ENCODE data around the gene PPFIBP1.
"Not testable (repeated sequence)": the region's sequence is repeated elsewhere in the genome, so short reads cannot be mapped to it uniquely, and the experiment has no call there.

Gene PPFIBP1

GRCh38 chr12:27732281-27732680 lies 208.3 kb downstream of the PPFIBP1 start:
- DNase-seq: no peak

- DNase-seq: peak; percentile 33
These were observed 209.1 kb downstream of the PPFIBP1 start for GRCh38 chr12:27733052-27733656.

GRCh38 chr12:27733791-27734190 lies 209.8 kb downstream of the PPFIBP1 start:
- DNase-seq: no peak

GRCh38 chr12:27734321-27734720 lies 210.3 kb downstream of the PPFIBP1 start:
- DNase-seq: not testable (repeated sequence)

GRCh38 chr12:27743601-27744000 lies 219.6 kb downstream of the PPFIBP1 start:
- no peak for DNase-seq
